GM12874 (cell line): Measurements from ENCODE around the gene TSPEAR.

Experiments
- CTCF ChIP-seq: IDR thresholded peaks from 2 replicates; pipeline ENCODE4 v1.5.1; 2011; ENCODE audit warnings: low read depth, mild to moderate bottlenecking, control low read depth, low read length, moderate library complexity; ENCODE audit not compliant: insufficient read depth

The TSPEAR gene

GRCh38 chr21:44667612-44668011 lies 43.8 kb downstream of the TSPEAR start:
- TF ChIP-seq CTCF = no peak

- TF ChIP-seq CTCF = no peak
Observed at GRCh38 chr21:44666401-44667320, 44.7 kb downstream of the TSPEAR start, which contains the start of gene KRTAP12-2. TSS of gene KRTAP12-2 (minus strand) at chr21:44666927. CDS start at chr21:44666886, 41 bp downstream.

GRCh38 chr21:44664691-44665090 lies 46.7 kb downstream of the TSPEAR start:
- no peak for TF ChIP-seq CTCF

- no peak for TF ChIP-seq CTCF
Observed at GRCh38 chr21:44658913-44659595, 52.3 kb downstream of the TSPEAR start.

- TF ChIP-seq CTCF = no peak
Observed at GRCh38 chr21:44658541-44658910, 52.8 kb downstream of the TSPEAR start.

- TF ChIP-seq CTCF = no peak
Observed at GRCh38 chr21:44657635-44658540, 53.5 kb downstream of the TSPEAR start, which contains the start of gene KRTAP12-3. TSS of gene KRTAP12-3 (plus strand) at chr21:44657932. CDS start at chr21:44657980, 48 bp downstream.
